Measurements from ENCODE around the gene FAM228A.

Gene FAM228A

DNA sequence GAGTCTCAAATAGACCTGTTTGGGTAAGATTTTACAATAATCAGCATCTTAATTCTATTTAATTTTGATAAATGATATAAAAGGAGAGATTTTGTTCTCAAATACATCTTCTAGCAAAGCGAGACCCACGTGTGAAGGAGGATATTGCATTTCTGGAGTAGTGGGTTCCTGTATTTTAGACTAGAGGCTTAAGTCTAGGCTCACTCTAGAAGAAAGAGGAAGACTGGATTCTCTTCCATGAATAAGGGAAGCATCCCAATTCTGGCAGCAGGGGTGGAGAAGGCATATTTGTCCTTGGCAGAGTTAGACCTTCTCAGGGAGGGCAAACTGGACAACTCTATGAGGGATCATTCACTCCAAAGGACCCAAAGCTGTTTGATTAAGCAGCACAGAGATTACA, 11.3 kb upstream of the FAM228A start:
- Histone ChIP-seq H3K27ac (no peak overlapping the region), H3K4me3 (ENCODE audit: low read depth, low read length) (no peak overlapping the region), H3K27me3 (ENCODE audit: insufficient read depth, low read depth, severe bottlenecking) (no peaks in the 10 kb centered on the region), H3K36me3 (no peaks in the 10 kb centered on the region), H3K9me3 (ENCODE audit: severe bottlenecking) (peaks cover 9% of the 10 kb centered on the region)
- DNase-seq, result no peak
- TF ChIP-seq, protein P1, sequence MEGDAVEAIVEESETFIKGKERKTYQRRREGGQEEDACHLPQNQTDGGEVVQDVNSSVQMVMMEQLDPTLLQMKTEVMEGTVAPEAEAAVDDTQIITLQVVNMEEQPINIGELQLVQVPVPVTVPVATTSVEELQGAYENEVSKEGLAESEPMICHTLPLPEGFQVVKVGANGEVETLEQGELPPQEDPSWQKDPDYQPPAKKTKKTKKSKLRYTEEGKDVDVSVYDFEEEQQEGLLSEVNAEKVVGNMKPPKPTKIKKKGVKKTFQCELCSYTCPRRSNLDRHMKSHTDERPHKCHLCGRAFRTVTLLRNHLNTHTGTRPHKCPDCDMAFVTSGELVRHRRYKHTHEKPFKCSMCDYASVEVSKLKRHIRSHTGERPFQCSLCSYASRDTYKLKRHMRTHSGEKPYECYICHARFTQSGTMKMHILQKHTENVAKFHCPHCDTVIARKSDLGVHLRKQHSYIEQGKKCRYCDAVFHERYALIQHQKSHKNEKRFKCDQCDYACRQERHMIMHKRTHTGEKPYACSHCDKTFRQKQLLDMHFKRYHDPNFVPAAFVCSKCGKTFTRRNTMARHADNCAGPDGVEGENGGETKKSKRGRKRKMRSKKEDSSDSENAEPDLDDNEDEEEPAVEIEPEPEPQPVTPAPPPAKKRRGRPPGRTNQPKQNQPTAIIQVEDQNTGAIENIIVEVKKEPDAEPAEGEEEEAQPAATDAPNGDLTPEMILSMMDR (IDR thresholded peaks at IDR 0.05; ENCODE audit: low read depth, low read length), result no peak

DNA sequence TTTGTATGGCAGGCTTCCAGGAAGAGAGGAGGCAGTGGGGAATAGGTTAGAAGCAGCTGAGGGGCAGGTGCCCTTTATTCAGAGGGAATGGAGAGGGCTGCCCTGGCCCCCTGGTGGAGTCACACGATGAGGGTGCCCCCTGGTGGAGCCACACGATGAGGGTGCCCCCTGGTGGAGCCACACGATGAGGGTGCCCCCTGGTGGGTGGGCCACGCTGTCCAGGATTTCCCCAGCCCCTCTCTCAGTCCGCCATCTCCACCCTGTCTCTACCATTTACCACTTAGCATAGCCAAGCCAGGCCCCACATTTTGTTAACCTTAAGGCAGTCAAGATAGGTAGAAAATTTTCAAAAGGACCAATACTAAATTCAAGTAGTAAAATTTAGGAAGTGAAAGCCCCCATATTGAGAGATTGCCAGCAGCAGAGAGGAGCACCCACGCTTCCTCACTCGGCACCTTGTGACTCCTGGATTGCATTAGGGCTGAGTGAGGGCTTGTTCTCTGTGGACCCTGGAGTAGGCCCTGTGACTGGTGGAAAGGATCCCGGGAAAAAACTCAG, 10.4 kb upstream of the FAM228A start:
- TF ChIP-seq, protein P1 (IDR thresholded peaks at IDR 0.05; ENCODE audit: low read depth, low read length), result peak; percentile 87
- H3K9me3 ChIP-seq (ENCODE audit: severe bottlenecking), result peaks cover 9% of the 10 kb centered on the region
- no peak overlapping the region for H3K4me3 ChIP-seq (ENCODE audit: low read depth, low read length)
- no peak overlapping the region for H3K27ac ChIP-seq
- H3K36me3 ChIP-seq, result no peaks in the 10 kb centered on the region
- H3K27me3 ChIP-seq (ENCODE audit: insufficient read depth, low read depth, severe bottlenecking), result no peaks in the 10 kb centered on the region
- peak; percentile 53 for DNase-seq

DNA sequence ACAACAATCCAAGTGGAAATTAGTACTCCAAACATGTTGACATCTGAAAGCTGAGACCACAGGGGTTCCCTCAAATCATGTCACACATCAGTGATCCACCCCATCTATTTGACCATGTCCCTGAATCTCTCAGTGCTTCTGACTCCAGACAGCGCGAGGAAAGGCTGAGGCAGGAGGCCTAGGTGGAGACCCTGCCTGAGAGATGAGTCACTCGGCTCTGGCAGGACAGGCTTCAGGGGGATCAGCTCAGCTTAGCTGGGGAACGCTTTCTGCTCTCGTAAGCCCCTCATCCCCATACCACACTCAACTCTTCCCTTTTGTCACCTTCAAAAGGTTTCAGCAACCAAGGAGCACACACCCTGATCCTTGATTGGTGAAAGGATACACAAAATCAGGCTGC, 5.8 kb upstream of the FAM228A start:
- Histone ChIP-seq H3K36me3 (no peaks in the 10 kb centered on the region), H3K4me3 (ENCODE audit: low read depth, low read length) (no peak overlapping the region), H3K9me3 (ENCODE audit: severe bottlenecking) (no peaks in the 10 kb centered on the region), H3K27ac (no peak overlapping the region), H3K27me3 (ENCODE audit: insufficient read depth, low read depth, severe bottlenecking) (no peaks in the 10 kb centered on the region)
- peak; percentile 61 for DNase-seq
- TF ChIP-seq, protein P1 (IDR thresholded peaks at IDR 0.05; ENCODE audit: low read depth, low read length), result no peak

DNA sequence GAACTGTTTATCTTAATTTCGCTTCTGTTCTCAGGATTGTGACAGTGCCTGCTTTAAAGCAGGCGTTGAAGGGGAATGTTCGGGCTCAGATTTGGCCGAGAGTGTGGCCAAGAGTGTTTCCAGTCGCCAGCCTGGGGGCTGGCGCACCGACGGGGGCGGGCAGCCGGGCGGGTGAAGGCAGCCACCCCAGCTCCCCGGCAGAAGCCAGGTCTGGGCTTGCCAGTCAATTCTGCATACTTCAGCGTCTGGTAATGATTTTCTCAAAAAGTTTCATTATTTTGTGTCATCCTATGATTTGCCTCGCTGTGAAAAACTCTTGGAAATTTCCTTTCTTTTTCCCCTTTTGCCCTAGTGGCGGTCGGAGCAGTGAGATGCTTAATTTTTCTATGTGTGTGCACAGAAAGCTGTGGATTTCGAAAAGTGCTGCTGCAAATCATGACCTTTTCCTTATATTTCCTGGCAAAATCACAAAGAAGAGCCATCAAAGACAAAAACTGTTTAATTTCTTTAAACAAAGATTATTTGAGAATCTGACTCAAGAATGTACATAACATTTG, 856 bp downstream of the FAM228A start:
- Histone ChIP-seq H3K4me3 (ENCODE audit: low read depth, low read length) (no peak overlapping the region), H3K9me3 (ENCODE audit: severe bottlenecking) (no peaks in the 10 kb centered on the region), H3K27me3 (ENCODE audit: insufficient read depth, low read depth, severe bottlenecking) (no peaks in the 10 kb centered on the region), H3K36me3 (no peaks in the 10 kb centered on the region), H3K27ac (no peak overlapping the region)
- no peak for DNase-seq
- TF ChIP-seq, protein P1 (IDR thresholded peaks at IDR 0.05; ENCODE audit: low read depth, low read length), result no peak

DNA sequence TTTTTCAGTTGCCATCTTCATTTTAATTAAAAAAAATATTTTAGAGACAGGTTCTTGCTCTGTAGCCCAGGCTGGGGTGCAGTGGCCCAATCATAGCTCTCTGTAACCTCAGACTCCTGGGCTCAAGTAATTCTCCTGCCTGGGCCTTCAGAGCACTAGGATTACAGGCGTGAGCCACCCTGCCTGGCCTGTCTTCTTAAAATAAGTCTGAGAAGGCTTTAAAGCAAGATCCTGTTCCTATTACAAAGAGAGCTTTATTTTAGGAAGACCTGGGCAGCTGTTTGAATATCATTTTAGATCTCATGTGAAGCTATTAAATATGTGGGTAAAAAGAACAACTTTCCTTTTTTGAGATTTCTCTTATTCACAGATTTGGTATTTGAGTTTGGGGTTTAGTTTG, 1.5 kb downstream of the FAM228A start:
- Histone ChIP-seq H3K36me3 (no peaks in the 10 kb centered on the region), H3K27me3 (ENCODE audit: insufficient read depth, low read depth, severe bottlenecking) (no peaks in the 10 kb centered on the region), H3K27ac (no peak overlapping the region), H3K9me3 (ENCODE audit: severe bottlenecking) (no peaks in the 10 kb centered on the region), H3K4me3 (ENCODE audit: low read depth, low read length) (no peak overlapping the region)
- DNase-seq, result peak; percentile 73
- TF ChIP-seq, protein P1 (IDR thresholded peaks at IDR 0.05; ENCODE audit: low read depth, low read length), result no peak

DNA sequence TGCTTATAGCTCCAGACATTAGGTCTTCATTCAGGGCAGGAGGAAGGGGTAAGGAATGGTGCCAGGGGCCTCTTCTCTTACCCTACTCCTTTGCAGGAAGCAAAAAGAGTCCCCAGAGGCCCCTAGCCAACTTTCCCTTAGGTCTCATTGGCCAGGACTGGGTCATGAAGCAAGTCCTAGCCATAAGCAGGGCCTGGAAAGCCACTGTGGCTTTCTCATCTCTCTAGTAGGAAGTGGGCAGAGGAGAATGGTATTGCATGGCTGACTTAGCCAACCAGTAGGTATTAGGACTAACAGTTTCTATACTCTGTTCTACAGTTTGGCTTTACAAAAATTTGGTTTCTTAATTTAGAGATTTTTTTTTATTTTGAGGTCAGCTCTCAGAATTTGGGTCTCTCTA, 4.8 kb downstream of the FAM228A start:
- Histone ChIP-seq H3K27me3 (ENCODE audit: insufficient read depth, low read depth, severe bottlenecking) (no peaks in the 10 kb centered on the region), H3K27ac (no peak overlapping the region), H3K4me3 (ENCODE audit: low read depth, low read length) (no peak overlapping the region), H3K36me3 (no peaks in the 10 kb centered on the region), H3K9me3 (ENCODE audit: severe bottlenecking) (no peaks in the 10 kb centered on the region)
- no peak for DNase-seq
- TF ChIP-seq, protein P1 (IDR thresholded peaks at IDR 0.05; ENCODE audit: low read depth, low read length), result no peak
